GM21786 (cell line): ENCODE results near the gene BASP1.
A peak's percentile ranks its signal among the peaks of the same experiment; 100 is the strongest.
"Not testable (repeated sequence)": the region's sequence is repeated elsewhere in the genome, so short reads cannot be mapped to it uniquely, and the experiment has no call there.

Experiments
- ATAC-seq: cut with Tn5 transposase; IDR thresholded peaks from one replicate; pipeline ENCODE4 v1.9.1; 2021; ENCODE audit not compliant: unreplicated experiment

Gene BASP1

GRCh38 chr5:17312358-17312757, 94.9 kb downstream of the BASP1 start:
- ATAC-seq: no peak

- ATAC-seq: no peak
Observed at GRCh38 chr5:17314907-17315471, 97.6 kb downstream of the BASP1 start.

DNA sequence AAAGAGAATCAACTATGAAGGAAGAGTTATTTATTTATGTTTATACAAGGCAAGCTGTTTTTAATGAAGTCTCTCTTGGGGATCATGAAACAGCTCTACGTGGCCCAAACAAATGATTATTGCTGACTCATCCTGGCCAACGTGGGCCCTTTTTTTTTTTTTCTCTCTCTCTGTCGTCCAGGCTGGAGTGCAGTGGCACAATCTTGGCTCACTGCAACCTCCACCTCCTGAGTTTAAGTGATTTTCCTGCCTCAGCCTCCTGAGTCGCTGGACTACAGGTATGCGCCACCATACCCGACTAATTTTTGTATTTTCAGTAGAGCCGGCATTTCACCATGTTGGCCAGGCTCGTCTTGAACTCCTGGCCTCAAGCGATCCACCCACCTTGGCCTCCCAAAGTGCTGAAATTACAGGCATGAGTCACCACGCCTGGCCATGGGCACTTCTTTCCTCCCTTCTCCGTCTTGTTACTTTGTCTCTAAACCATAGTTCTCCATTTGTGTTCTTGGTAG, 98.3 kb downstream of the BASP1 start:
- no peak for ATAC-seq

DNA sequence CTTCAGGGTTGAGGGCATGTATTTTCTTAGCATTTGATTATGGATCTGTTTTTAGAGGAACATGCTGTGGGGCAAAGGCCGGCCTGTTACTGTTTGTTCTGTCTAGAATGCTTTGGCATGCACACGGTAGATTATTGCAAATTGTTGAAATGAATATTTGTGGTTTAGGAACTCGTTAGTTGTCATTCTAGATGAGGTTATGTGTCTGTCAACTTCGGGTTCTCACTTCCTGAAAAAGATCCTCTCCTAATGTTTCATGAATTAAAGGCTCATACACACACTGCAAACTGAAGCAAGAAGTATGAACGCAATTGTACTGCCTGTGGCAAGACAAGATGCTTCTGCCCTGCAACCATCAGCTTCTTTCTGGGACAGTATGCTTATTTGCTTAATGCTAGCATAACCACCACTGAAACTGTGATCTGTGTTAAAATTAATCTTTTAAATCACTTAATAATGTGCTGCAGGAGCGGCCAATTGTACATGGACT, 99.6 kb downstream of the BASP1 start:
- peak; percentile 63 for ATAC-seq

DNA sequence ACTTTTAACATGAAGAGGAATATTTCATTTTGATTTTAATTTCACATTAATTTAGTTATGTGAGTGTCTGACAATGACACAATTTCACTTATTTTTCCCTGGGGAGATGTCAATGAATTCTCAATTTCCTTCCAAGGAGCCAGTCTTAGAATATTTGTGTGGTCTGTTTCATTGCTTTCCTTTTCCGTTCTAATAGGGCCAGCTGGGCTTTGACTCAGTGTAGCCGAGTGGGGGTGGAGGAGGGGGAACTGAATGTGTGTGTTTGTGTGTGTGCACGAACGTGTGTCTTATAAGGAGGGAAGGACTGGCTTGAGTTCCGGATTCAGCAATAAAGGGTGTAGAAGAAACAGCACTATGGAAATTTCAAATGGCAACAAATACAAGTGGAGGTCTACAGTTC, 100.0 kb downstream of the BASP1 start:
- peak; percentile 30 for ATAC-seq

- ATAC-seq: not testable (repeated sequence)
Observed at GRCh38 chr5:17319095-17319494, 101.7 kb downstream of the BASP1 start.

DNA sequence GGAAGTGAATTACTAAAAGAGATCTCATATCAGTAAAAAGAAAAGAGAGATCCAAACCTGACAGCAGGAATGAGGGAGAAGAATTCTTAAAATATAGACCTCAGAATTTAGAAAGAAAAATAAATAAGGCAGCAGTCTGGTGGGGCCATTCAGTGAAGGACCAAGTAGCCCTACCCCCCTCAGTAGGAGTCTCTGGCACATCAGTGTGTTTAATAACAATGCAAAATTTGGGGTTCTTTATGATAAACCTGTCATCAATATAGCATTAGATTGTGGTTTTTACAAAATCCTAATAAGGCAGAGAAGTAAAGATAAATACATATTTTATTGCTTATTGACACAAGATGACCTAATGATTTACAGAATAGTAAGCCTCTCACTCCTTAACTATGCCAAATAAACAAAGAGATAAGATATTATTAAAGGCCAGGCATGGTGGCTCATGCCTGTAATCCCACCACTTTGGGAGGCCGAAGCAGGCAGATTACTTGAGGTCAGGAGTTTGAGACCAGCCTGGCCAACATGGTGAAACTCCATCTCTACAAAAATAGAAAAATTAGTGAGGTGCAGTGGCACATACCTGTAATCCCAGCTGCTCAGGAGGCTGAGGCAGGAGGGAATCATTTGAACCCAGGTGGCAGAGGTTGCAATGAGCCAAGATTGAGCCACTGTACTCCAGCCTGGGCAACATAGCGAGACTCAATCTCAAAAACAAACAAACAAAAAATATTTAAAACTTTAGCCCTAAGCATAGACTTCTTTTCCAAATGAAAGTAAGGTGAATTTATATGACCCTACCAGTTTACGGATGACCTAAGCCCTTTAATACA, 108.6 kb downstream of the BASP1 start:
- no peak for ATAC-seq
